PC-3 (cell line): ENCODE data around the gene RERE.

ENCODE experiments used
- EZH2 ChIP-seq: fragments of 300-600 bp; sonication (generic); IDR thresholded peaks from one replicate; pipeline ENCODE4 v1.6.1; 2017; ENCODE audit warnings: antibody characterized with exemption, mild to moderate bottlenecking, low read length; ENCODE audit not compliant: unreplicated experiment
- EZH2phosphoT487 ChIP-seq: fragments of 300-600 bp; sonication (generic); IDR thresholded peaks from 2 replicates; pipeline ENCODE4 v1.6.1; 2018; ENCODE audit warnings: mild to moderate bottlenecking, antibody characterized with exemption, low read length, borderline replicate concordance
- TF ChIP-seq, protein P1 (sequence below): fragments of 300-600 bp; sonication (generic); conservative IDR thresholded peaks from 2 replicates; pipeline ENCODE4 v1.5.1; 2017; ENCODE audit warnings: antibody characterized with exemption, low read depth, mild to moderate bottlenecking, low read length

DNA sequence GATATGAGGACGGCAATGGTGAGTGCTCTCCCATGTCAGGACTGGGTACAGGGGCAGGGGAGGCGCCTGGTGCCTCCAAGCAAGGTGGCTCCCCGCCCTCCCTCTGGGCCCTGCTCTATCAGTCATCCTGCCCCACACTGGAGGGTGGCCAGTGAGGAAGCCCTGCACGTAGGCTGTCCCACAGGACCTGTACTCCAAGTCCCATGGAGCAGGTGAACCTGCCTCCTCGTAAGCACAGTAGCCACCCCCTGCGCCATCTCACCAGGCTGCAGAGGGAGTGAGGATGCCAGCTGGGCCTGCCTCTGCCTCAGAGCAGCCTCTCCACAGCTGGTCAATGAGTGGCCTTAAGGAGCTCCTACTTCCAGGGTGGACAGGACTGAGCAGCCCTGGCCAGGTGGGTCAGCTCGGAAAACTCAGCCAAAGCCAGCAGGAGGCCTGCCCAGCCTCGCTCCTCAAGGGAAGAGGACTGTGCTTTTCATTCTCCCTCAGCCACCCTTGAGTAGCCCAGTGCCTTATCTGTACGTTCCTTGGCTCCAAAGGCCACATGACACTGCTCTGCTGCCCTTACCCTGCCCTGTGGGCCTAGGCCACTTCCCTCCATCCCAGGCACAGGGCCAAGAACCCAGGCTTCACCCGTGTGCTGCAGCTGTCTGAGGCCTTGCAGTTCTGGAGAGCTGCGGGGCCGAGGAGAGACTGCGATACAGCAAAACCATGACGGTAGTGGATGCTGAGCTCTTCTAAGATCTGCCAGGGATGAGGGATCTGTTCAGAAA lies 459.9 kb downstream of the RERE start:
- TF ChIP-seq EZH2phosphoT487 (no peak), EZH2 (no peak)
- TF ChIP-seq, protein P1, sequence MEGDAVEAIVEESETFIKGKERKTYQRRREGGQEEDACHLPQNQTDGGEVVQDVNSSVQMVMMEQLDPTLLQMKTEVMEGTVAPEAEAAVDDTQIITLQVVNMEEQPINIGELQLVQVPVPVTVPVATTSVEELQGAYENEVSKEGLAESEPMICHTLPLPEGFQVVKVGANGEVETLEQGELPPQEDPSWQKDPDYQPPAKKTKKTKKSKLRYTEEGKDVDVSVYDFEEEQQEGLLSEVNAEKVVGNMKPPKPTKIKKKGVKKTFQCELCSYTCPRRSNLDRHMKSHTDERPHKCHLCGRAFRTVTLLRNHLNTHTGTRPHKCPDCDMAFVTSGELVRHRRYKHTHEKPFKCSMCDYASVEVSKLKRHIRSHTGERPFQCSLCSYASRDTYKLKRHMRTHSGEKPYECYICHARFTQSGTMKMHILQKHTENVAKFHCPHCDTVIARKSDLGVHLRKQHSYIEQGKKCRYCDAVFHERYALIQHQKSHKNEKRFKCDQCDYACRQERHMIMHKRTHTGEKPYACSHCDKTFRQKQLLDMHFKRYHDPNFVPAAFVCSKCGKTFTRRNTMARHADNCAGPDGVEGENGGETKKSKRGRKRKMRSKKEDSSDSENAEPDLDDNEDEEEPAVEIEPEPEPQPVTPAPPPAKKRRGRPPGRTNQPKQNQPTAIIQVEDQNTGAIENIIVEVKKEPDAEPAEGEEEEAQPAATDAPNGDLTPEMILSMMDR, result no peak
